ENCODE results near the gene CDYL2. TPM values are rescaled to one million over a fixed set of nuclear protein-coding genes. Genes with fewer than 3 reads are reported as not detected.

Gene CDYL2
- total and polyA plus RNA-seq, 4 donors, result 0.84 to 4.1 (median 2.3) TPM

DNA sequence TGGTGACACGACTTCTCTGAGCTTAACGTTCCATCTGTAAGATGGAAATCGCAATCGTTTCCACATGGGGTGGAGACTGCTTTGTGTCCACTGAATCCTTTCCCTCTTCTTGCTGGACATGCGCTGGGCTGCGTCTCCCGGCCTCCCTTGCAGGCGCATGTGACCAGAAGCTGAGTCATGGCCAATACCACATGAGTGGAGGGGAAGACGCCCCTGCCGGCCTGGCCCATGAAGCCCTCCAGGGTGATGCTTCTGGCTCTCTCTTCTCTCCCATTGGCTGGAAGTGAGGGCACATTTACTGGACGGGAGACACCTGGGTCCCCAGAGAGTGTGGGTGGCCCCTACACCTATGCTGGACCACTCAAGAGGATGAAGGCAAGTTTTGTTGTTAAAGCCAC lies 192.5 kb downstream of the CDYL2 start:
- no peak overlapping the region for H3K9ac ChIP-seq (ENCODE audit: low read depth in 1 of 2, low read length in 2 of 2)
- H3K4me3 ChIP-seq (ENCODE audit: low read depth in 1 of 3, low read length in 3 of 3), result no peak overlapping the region
- H3K36me3 ChIP-seq (ENCODE audit: control insufficient read depth in 4 of 4, insufficient read depth in 3 of 4, low read depth in 1 of 4, low read length in 3 of 4), result peaks cover 0 to 13% (median 1%) of the 10 kb centered on the region in 4 donors
- H3K9me3 ChIP-seq (ENCODE audit: control insufficient read depth in 4 of 4, low read length in 3 of 4), result no peaks in the 10 kb centered on the region
- H3K27me3 ChIP-seq (ENCODE audit: control insufficient read depth in 4 of 4, insufficient read depth in 4 of 4, low read length in 3 of 4), result no peaks in the 10 kb centered on the region
- H3K27ac ChIP-seq (ENCODE audit: low read depth in 1 of 2, low read length in 2 of 2), result no peak overlapping the region
- WGBS, result 96% methylated on average over 11 of the region's 11 CpGs
- peak; percentile 9 for DNase-seq (ENCODE audit: low spot score)
- no peaks in the 10 kb centered on the region for H3K4me1 ChIP-seq (ENCODE audit: control insufficient read depth in 4 of 4, insufficient read depth in 4 of 4, low read length in 3 of 4)
- no peak for TF ChIP-seq FOXA1 (IDR thresholded peaks at IDR 0.05)
- no peak for TF ChIP-seq HNF4G (IDR thresholded peaks at IDR 0.05)
- TF ChIP-seq, protein P1, sequence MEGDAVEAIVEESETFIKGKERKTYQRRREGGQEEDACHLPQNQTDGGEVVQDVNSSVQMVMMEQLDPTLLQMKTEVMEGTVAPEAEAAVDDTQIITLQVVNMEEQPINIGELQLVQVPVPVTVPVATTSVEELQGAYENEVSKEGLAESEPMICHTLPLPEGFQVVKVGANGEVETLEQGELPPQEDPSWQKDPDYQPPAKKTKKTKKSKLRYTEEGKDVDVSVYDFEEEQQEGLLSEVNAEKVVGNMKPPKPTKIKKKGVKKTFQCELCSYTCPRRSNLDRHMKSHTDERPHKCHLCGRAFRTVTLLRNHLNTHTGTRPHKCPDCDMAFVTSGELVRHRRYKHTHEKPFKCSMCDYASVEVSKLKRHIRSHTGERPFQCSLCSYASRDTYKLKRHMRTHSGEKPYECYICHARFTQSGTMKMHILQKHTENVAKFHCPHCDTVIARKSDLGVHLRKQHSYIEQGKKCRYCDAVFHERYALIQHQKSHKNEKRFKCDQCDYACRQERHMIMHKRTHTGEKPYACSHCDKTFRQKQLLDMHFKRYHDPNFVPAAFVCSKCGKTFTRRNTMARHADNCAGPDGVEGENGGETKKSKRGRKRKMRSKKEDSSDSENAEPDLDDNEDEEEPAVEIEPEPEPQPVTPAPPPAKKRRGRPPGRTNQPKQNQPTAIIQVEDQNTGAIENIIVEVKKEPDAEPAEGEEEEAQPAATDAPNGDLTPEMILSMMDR (IDR thresholded peaks at IDR 0.05; ENCODE audit: low read depth, low read length, missing input control), result no peak
- no peak for TF ChIP-seq HNF4A (conservative IDR thresholded peaks at IDR 0.05)
- TF ChIP-seq EGR1 (IDR thresholded peaks at IDR 0.05; ENCODE audit: low read depth in 2 of 2), result no peak
- TF ChIP-seq, protein P2, sequence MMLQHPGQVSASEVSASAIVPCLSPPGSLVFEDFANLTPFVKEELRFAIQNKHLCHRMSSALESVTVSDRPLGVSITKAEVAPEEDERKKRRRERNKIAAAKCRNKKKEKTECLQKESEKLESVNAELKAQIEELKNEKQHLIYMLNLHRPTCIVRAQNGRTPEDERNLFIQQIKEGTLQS (IDR thresholded peaks at IDR 0.05), result no peak
- TF ChIP-seq JUND (IDR thresholded peaks at IDR 0.05), result no peak
- no peak for TF ChIP-seq RAD21 (IDR thresholded peaks at IDR 0.05)
- TF ChIP-seq TAF1 (conservative IDR thresholded peaks at IDR 0.05), result no peak
- no peak for TF ChIP-seq SP1 (IDR thresholded peaks at IDR 0.05)

DNA sequence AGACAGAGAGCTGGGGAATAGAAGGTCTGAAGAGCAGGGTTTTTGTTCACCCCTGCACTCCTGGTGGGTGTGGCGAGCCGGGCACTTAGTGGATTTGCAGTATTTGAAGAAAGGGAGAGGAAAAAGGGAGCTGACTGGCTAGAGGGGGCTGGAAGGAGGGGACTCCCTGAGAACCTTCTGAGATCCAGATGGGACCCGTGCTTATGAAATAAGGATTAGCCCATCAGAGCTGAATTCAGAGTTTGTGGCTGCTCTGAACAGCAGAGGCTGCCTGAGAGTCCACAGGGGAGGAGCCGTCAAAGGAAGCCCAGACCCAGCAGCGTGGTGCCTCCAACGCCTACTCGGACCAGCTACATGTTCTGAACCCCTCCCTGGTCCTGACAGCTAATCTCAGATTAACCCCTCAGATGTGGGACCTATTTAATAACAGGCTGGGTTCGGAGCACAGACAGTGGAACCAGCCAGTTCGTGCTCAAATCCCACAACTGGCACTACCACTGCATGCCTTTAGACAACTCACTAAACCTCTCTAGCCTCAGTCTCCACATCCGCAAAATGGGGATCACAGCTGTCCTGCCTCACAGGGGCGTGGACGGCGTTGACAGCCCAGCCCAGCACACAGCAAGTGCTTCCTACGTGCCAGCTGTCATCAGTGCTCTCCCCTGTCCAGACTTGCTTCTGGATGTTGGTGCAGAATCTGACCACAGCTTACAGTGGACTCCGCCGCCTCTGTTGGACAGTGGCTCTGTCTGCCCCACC lies 193.0 kb downstream of the CDYL2 start:
- no peak overlapping the region for H3K4me3 ChIP-seq (ENCODE audit: low read depth in 1 of 3, low read length in 3 of 3)
- H3K36me3 ChIP-seq (ENCODE audit: control insufficient read depth in 4 of 4, insufficient read depth in 3 of 4, low read depth in 1 of 4, low read length in 3 of 4), result peaks cover 0 to 13% (median 2%) of the 10 kb centered on the region in 4 donors
- WGBS, result 90% methylated on average over 16 of the region's 16 CpGs
- H3K27ac ChIP-seq (ENCODE audit: low read depth in 1 of 2, low read length in 2 of 2), result no peak overlapping the region
- TF ChIP-seq HNF4G (IDR thresholded peaks at IDR 0.05), result no peak
- TF ChIP-seq, protein P1 (IDR thresholded peaks at IDR 0.05; ENCODE audit: low read depth, low read length, missing input control), result no peak
- no peaks in the 10 kb centered on the region for H3K9me3 ChIP-seq (ENCODE audit: control insufficient read depth in 4 of 4, low read length in 3 of 4)
- no peaks in the 10 kb centered on the region for H3K27me3 ChIP-seq (ENCODE audit: control insufficient read depth in 4 of 4, insufficient read depth in 4 of 4, low read length in 3 of 4)
- H3K4me1 ChIP-seq (ENCODE audit: control insufficient read depth in 4 of 4, insufficient read depth in 4 of 4, low read length in 3 of 4), result no peaks in the 10 kb centered on the region
- DNase-seq (ENCODE audit: low spot score), result peak; percentile 8
- no peak overlapping the region for H3K9ac ChIP-seq (ENCODE audit: low read depth in 1 of 2, low read length in 2 of 2)

DNA sequence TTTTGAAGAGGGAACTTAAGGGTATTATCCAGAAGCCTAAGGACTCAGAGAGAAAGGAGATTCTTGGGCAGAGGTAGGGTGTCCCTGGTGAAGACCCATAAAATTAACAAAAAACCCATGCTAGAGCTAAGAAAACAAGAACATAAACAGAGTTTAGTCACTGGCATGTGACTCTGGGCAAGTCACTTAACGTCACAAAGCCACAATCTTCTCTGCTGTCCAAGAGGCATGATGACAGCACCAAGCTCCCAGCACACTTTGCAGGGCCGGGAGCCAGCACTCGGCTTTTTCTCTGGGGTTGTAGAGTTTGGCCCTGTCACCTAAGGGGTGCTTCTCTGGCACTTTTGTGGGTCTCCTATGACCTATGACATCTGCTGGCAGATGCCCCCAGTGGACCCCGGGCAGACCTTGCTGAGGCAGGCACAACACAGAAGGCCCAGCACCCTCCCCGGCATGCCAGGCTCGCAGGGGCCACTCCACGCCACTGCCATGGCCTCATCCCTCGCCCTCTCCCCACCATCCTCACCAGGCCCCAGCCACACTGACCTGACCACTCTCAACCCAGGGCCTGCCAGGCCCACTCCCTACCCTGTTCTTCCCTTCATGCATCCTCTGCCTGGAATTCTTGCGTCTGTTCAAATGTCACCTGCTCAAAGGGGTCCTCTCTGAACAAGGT lies 193.8 kb downstream of the CDYL2 start:
- WGBS, result 98% methylated on average over 9 of the region's 9 CpGs
- TF ChIP-seq RAD21 (IDR thresholded peaks at IDR 0.05) (no peak), GABPA (IDR thresholded peaks at IDR 0.05 in 1 of 2, conservative IDR thresholded peaks at IDR 0.05 in 1 of 2) (no peak), HNF4G (IDR thresholded peaks at IDR 0.05) (no peak), EGR1 (IDR thresholded peaks at IDR 0.05; ENCODE audit: low read depth in 2 of 2) (no peak), FOXA2 (IDR thresholded peaks at IDR 0.05) (no peak), RXRA (IDR thresholded peaks at IDR 0.05) (no peak)
- Histone ChIP-seq H3K9me3 (ENCODE audit: control insufficient read depth in 4 of 4, low read length in 3 of 4) (no peaks in the 10 kb centered on the region), H3K4me3 (ENCODE audit: low read depth in 1 of 3, low read length in 3 of 3) (no peak overlapping the region), H3K27me3 (ENCODE audit: control insufficient read depth in 4 of 4, insufficient read depth in 4 of 4, low read length in 3 of 4) (no peaks in the 10 kb centered on the region), H3K27ac (ENCODE audit: low read depth in 1 of 2, low read length in 2 of 2) (no peak overlapping the region), H3K9ac (ENCODE audit: low read depth in 1 of 2, low read length in 2 of 2) (no peak overlapping the region), H3K36me3 (ENCODE audit: control insufficient read depth in 4 of 4, insufficient read depth in 3 of 4, low read depth in 1 of 4, low read length in 3 of 4) (peaks cover 0 to 13% (median 2%) of the 10 kb centered on the region in 4 donors), H3K4me1 (ENCODE audit: control insufficient read depth in 4 of 4, insufficient read depth in 4 of 4, low read length in 3 of 4) (no peaks in the 10 kb centered on the region)
- DNase-seq (ENCODE audit: low spot score), result peak; percentile 30

All from liver (tissue), 9 donors.